Ishikawa (cell line): ENCODE measurements around the gene MYL12A.

Experiments
- NFIC ChIP-seq: IDR thresholded peaks from 2 replicates; pipeline ENCODE4 v1.6.1; 2012
- RAD21 ChIP-seq: IDR thresholded peaks from 2 replicates; pipeline ENCODE4 v1.6.1; 2012; ENCODE audit warnings: low read depth
- TAF1 ChIP-seq: IDR thresholded peaks from 2 replicates; pipeline ENCODE4 v1.6.1; 2012; ENCODE audit warnings: low read depth, mild to moderate bottlenecking
- USF1 ChIP-seq: IDR thresholded peaks from 2 replicates; pipeline ENCODE4 v1.6.1; 2012
- YY1 ChIP-seq: IDR thresholded peaks from 2 replicates; pipeline ENCODE4 v1.6.1; 2012; ENCODE audit warnings: low read depth

GRCh38 chr18:3297025-3297984 lies 49.7 kb downstream of the MYL12A start:
- TF ChIP-seq NFIC: peak; percentile 60
- peak; percentile 71 for TF ChIP-seq YY1
- no peak; the same call in 1 of the 2 replicates for TF ChIP-seq RAD21
- 0 out of 2 replicates have a peak, but pooled peaks have one; percentile 42 for TF ChIP-seq USF1
- TF ChIP-seq TAF1: peak; percentile 95
